ENCODE results near the gene CDH13.

CDH13 gene

DNA sequence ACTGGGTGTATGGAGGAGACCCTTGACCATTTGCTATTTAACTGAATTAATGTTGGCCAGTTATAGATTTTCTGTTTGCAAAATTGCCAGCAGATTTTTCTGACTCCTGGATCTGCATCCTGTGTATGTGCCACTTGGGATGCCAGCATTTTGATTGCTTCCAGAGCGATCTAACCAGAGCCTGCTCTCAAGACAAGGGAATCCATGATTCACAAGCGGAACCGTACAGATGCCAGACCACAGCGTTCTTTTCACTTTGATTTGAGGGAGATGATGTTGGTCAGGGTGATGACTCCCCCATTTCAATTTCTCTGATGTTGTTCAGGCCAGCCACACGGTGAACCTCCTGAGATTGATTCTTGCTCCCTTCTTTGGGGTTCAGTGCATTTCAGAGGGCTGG lies 228.7 kb downstream of the CDH13 start:
- Histone ChIP-seq H3K4me2 (ENCODE audit: insufficient read depth, low read length) (no peak overlapping the region), H4K20me1 (ENCODE audit: insufficient read depth, low read length) (no peaks in the 10 kb centered on the region), H3K36me3 (ENCODE audit: insufficient read depth, low read length) (no peaks in the 10 kb centered on the region), H2AFZ (ENCODE audit: low read depth, low read length) (no peak overlapping the region), H3K4me1 (ENCODE audit: insufficient read depth, low read length) (no peaks in the 10 kb centered on the region), H3K9me3 (ENCODE audit: insufficient read depth, low read length, severe bottlenecking) (no peaks in the 10 kb centered on the region), H3K9ac (ENCODE audit: low read depth, low read length) (no peak overlapping the region), H3K4me3 (ENCODE audit: low read depth in 1 of 2, low read length in 2 of 2) (no peak overlapping the region), H3K27ac (ENCODE audit: low read length) (no peak overlapping the region), H3K27me3 (ENCODE audit: insufficient read depth, low read length, poor library complexity) (no peaks in the 10 kb centered on the region), H3K79me2 (ENCODE audit: insufficient read depth, low read length) (no peaks in the 10 kb centered on the region)
- ATAC-seq (ENCODE audit: insufficient read depth, low read depth) (no peak), DNase-seq (no peak)
- TF ChIP-seq EZH2 (IDR thresholded peaks at IDR 0.05; ENCODE audit: borderline replicate concordance, low read depth, low read length, severe bottlenecking): no peak
- TF ChIP-seq, protein P1, sequence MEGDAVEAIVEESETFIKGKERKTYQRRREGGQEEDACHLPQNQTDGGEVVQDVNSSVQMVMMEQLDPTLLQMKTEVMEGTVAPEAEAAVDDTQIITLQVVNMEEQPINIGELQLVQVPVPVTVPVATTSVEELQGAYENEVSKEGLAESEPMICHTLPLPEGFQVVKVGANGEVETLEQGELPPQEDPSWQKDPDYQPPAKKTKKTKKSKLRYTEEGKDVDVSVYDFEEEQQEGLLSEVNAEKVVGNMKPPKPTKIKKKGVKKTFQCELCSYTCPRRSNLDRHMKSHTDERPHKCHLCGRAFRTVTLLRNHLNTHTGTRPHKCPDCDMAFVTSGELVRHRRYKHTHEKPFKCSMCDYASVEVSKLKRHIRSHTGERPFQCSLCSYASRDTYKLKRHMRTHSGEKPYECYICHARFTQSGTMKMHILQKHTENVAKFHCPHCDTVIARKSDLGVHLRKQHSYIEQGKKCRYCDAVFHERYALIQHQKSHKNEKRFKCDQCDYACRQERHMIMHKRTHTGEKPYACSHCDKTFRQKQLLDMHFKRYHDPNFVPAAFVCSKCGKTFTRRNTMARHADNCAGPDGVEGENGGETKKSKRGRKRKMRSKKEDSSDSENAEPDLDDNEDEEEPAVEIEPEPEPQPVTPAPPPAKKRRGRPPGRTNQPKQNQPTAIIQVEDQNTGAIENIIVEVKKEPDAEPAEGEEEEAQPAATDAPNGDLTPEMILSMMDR (IDR thresholded peaks at IDR 0.05; ENCODE audit: borderline replicate concordance, extremely low read depth, low read length, poor library complexity, severe bottlenecking): no peak

DNA sequence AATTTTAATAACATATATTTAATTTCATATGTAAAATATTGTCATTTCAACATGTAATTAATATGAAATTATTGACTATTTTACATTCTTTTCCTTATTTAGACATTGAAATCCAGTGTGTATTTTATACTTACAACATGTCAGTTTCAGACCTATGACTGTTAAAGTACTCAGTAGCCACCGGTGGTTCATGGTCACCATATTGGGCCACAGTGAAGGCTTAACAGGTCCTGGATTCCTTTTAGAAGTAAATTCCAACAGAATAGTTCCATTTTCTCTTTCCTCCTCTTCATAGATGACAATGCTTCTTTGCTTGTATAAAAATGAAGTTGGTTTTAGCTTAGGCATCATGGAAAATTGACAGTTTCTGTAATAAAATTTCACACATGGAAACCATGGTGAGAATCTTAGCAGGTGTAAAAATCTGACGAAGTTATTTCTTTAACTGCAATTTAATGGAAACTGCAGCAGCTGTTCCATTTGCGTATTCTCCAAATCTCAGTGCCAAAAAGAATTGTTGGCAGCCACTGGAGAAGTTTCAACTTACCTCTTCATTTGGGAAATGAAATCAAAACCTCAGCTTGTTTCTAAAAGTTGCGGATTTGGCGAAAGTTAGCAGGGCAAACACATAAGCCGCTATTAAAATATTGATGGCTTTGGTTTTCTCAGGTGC lies 231.1 kb downstream of the CDH13 start:
- TF ChIP-seq, protein P1 (IDR thresholded peaks at IDR 0.05; ENCODE audit: borderline replicate concordance, extremely low read depth, low read length, poor library complexity, severe bottlenecking): no peak
- no peak for TF ChIP-seq EZH2 (IDR thresholded peaks at IDR 0.05; ENCODE audit: borderline replicate concordance, low read depth, low read length, severe bottlenecking)
- no peak overlapping the region for H2AFZ ChIP-seq (ENCODE audit: low read depth, low read length)
- H3K4me1 ChIP-seq (ENCODE audit: insufficient read depth, low read length): no peaks in the 10 kb centered on the region
- no peaks in the 10 kb centered on the region for H3K79me2 ChIP-seq (ENCODE audit: insufficient read depth, low read length)
- no peaks in the 10 kb centered on the region for H4K20me1 ChIP-seq (ENCODE audit: insufficient read depth, low read length)
- no peaks in the 10 kb centered on the region for H3K27me3 ChIP-seq (ENCODE audit: insufficient read depth, low read length, poor library complexity)
- H3K4me3 ChIP-seq (ENCODE audit: low read depth in 1 of 2, low read length in 2 of 2): no peak overlapping the region
- H3K9me3 ChIP-seq (ENCODE audit: insufficient read depth, low read length, severe bottlenecking): no peaks in the 10 kb centered on the region
- H3K27ac ChIP-seq (ENCODE audit: low read length): no peak overlapping the region
- no peak overlapping the region for H3K4me2 ChIP-seq (ENCODE audit: insufficient read depth, low read length)
- DNase-seq: no peak
- ATAC-seq (ENCODE audit: insufficient read depth, low read depth): no peak
- no peaks in the 10 kb centered on the region for H3K36me3 ChIP-seq (ENCODE audit: insufficient read depth, low read length)
- H3K9ac ChIP-seq (ENCODE audit: low read depth, low read length): no peak overlapping the region

DNA sequence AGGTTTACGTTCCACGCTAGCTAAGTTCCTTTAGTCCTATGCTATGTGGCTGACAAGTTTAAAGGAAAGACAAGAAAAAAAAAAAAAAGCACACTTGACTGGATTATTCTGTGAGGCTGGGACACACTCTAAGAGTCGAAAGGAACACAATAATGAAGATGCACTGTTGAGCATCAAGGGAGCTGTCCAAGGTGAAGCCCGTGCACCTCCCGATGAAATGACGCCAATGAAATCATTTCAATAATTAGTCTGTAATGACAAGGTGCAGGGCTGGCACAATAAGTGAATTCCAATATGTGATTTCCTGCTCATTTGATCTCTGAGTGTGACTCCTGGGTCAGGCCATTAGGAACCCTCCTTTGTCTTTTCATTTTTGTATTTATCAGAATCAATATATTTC lies 232.9 kb downstream of the CDH13 start:
- TF ChIP-seq, protein P1 (IDR thresholded peaks at IDR 0.05; ENCODE audit: borderline replicate concordance, extremely low read depth, low read length, poor library complexity, severe bottlenecking): no peak
- TF ChIP-seq EZH2 (IDR thresholded peaks at IDR 0.05; ENCODE audit: borderline replicate concordance, low read depth, low read length, severe bottlenecking): no peak
- Histone ChIP-seq H3K27ac (ENCODE audit: low read length) (no peak overlapping the region), H3K4me3 (ENCODE audit: low read depth in 1 of 2, low read length in 2 of 2) (no peak overlapping the region)

More for the DNA sequence above, 232.9 kb downstream of the CDH13 start:
- no peaks in the 10 kb centered on the region for H3K27me3 ChIP-seq (ENCODE audit: insufficient read depth, low read length, poor library complexity)
- H3K4me2 ChIP-seq (ENCODE audit: insufficient read depth, low read length): no peak overlapping the region
- H3K36me3 ChIP-seq (ENCODE audit: insufficient read depth, low read length): no peaks in the 10 kb centered on the region
- no peaks in the 10 kb centered on the region for H4K20me1 ChIP-seq (ENCODE audit: insufficient read depth, low read length)
- no peak overlapping the region for H3K9ac ChIP-seq (ENCODE audit: low read depth, low read length)
- no peaks in the 10 kb centered on the region for H3K4me1 ChIP-seq (ENCODE audit: insufficient read depth, low read length)
- DNase-seq (no peak), ATAC-seq (ENCODE audit: insufficient read depth, low read depth) (no peak)
- no peaks in the 10 kb centered on the region for H3K9me3 ChIP-seq (ENCODE audit: insufficient read depth, low read length, severe bottlenecking)
- H2AFZ ChIP-seq (ENCODE audit: low read depth, low read length): no peak overlapping the region
- H3K79me2 ChIP-seq (ENCODE audit: insufficient read depth, low read length): no peaks in the 10 kb centered on the region
